ENCODE measurements around the gene GABPB2.
"Not testable (repeated sequence)": the region's sequence is repeated elsewhere in the genome, so short reads cannot be mapped to it uniquely, and the experiment has no call there.

GABPB2 gene

GRCh38 chr1:151060657-151061421 is 9.7 kb upstream of the GABPB2 start:
- DNase-seq: no peak

- no peak for DNase-seq
Observed at GRCh38 chr1:151061704-151062103, 8.9 kb upstream of the GABPB2 start.

- no peak for DNase-seq
Observed at GRCh38 chr1:151062741-151063371, 7.7 kb upstream of the GABPB2 start.

GRCh38 chr1:151065089-151065645 is 5.4 kb upstream of the GABPB2 start:
- no peak for DNase-seq

- DNase-seq: no peak
Observed at GRCh38 chr1:151067185-151067584, 3.4 kb upstream of the GABPB2 start.

GRCh38 chr1:151069103-151069486 is 1.5 kb upstream of the GABPB2 start:
- no peak for DNase-seq

- no peak for DNase-seq
Observed at GRCh38 chr1:151072224-151072623, 1.7 kb downstream of the GABPB2 start.

- DNase-seq: no peak
Observed at GRCh38 chr1:151085953-151086559, 15.5 kb downstream of the GABPB2 start.

- DNase-seq: not testable (repeated sequence)
Observed at GRCh38 chr1:151097426-151097825, 26.9 kb downstream of the GABPB2 start.

GRCh38 chr1:151098126-151098525 is 27.6 kb downstream of the GABPB2 start:
- no peak for DNase-seq

GRCh38 chr1:151104630-151105029 is 34.1 kb downstream of the GABPB2 start:
- DNase-seq: no peak

GRCh38 chr1:151106894-151107293 is 36.3 kb downstream of the GABPB2 start:
- DNase-seq: no peak

- DNase-seq: no peak
Observed at GRCh38 chr1:151108331-151108730, 37.8 kb downstream of the GABPB2 start.

GRCh38 chr1:151113877-151114276 is 43.3 kb downstream of the GABPB2 start:
- no peak for DNase-seq

- no peak for DNase-seq
Observed at GRCh38 chr1:151124763-151125403, 54.3 kb downstream of the GABPB2 start.

GRCh38 chr1:151128800-151129199 is 58.2 kb downstream of the GABPB2 start:
- DNase-seq: no peak

- DNase-seq: peak; percentile 65
Observed at GRCh38 chr1:151130987-151131586, 60.5 kb downstream of the GABPB2 start.

GRCh38 chr1:151131701-151132334 is 61.3 kb downstream of the GABPB2 start:
- no peak for DNase-seq

GRCh38 chr1:151132335-151133017 is 61.9 kb downstream of the GABPB2 start:
- DNase-seq: no peak

GRCh38 chr1:151133018-151133806 is 62.7 kb downstream of the GABPB2 start:
- DNase-seq: no peak

- no peak for DNase-seq
Observed at GRCh38 chr1:151134396-151134795, 63.8 kb downstream of the GABPB2 start.
